Ishikawa (cell line): ENCODE data around the gene SLC37A3.
A peak's percentile ranks its signal among the peaks of the same experiment; 100 is the strongest.

ENCODE experiments used
- NFIC ChIP-seq: IDR thresholded peaks from 2 replicates; pipeline ENCODE4 v1.6.1; 2012
- RAD21 ChIP-seq: IDR thresholded peaks from 2 replicates; pipeline ENCODE4 v1.6.1; 2012; ENCODE audit warnings: low read depth
- TEAD4 ChIP-seq: IDR thresholded peaks from 2 replicates; pipeline ENCODE4 v1.6.1; 2012
- USF1 ChIP-seq: IDR thresholded peaks from 2 replicates; pipeline ENCODE4 v1.6.1; 2012
- YY1 ChIP-seq: IDR thresholded peaks from 2 replicates; pipeline ENCODE4 v1.6.1; 2012; ENCODE audit warnings: low read depth

DNA sequence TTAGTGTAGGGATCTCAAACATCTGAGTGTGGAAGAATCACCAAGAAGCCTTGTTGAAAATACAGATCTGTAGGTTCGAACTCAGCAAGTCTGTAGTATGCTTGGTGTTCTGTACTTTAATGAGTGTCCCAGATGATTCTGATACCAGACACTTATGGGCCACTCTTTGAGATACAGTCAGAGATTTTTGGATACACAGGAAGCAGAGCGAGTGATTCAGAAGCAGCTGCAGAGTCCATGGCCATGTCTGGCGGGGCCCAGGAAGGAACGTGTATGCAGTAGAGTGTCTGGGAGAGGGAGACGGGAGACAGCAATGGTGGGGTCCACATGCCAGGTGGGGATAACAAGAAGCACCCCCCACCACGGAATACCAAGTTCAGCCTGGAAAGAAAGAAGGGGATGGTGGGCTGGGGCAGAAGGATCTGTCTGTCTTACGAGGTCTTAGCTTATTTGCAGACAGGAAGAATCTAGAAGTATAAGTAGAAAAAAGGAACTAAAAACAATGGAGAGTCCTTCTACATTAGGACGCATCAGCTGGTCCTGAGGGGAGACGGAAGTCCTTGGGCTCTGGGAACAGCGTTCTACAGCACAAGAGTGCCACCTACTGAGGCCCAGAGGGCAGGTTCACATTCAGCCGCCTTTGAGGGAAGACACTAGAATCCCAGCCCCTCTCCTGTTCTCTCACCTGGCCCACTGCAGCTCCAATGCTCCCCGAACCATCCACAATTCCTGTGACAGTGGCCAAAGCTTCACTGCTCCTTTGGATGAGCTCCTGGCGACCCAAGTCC, 55.4 kb downstream of the SLC37A3 start:
- TF ChIP-seq USF1 (no peak), TEAD4 (no peak), NFIC (no peak), YY1 (no peak), RAD21 (peak; percentile 49)
